IPS-NIHi7 (cell line): ENCODE results near the gene ZNF480.
"Not testable (repeated sequence)": the region's sequence is repeated elsewhere in the genome, so short reads cannot be mapped to it uniquely, and the experiment has no call there.

Experiments
- DNase-seq: peaks from one replicate; pipeline ENCODE4 v3.0.0; 2012; ENCODE audit warnings: mixed read lengths; ENCODE audit errors: extremely low spot score

The ZNF480 gene

GRCh38 chr19:52336791-52337381 lies 39.9 kb downstream of the ZNF480 start:
- DNase-seq = no peak

- not testable (repeated sequence) for DNase-seq
Measured at GRCh38 chr19:52339022-52339421, 42.1 kb downstream of the ZNF480 start.

- DNase-seq = peak; percentile 92
Measured at GRCh38 chr19:52343548-52343947, 46.6 kb downstream of the ZNF480 start.

- no peak for DNase-seq
Measured at GRCh38 chr19:52345162-52345561, 48.2 kb downstream of the ZNF480 start.

GRCh38 chr19:52351512-52351911 lies 54.5 kb downstream of the ZNF480 start:
- DNase-seq = peak; percentile 76

- no peak for DNase-seq
Measured at GRCh38 chr19:52366414-52366824, 69.5 kb downstream of the ZNF480 start.

GRCh38 chr19:52369559-52370340 lies 72.8 kb downstream of the ZNF480 start, which contains the start of gene ZNF880:
Gene ZNF880, plus strand, starts transcription at chr19:52369923. Its CDS starts 43 bp downstream, at chr19:52369966.
- peak; percentile 97 for DNase-seq

GRCh38 chr19:52370341-52370710 lies 73.4 kb downstream of the ZNF480 start:
- no peak for DNase-seq
